ENCODE results near the gene KBTBD6. TPM values are rescaled to one million over a fixed set of nuclear protein-coding genes. Genes with fewer than 3 reads are reported as not detected.

Gene KBTBD6
- total RNA-seq, 6 experiments from 2014 or later: 10.8 to 13.0 (median 11.4) TPM

DNA sequence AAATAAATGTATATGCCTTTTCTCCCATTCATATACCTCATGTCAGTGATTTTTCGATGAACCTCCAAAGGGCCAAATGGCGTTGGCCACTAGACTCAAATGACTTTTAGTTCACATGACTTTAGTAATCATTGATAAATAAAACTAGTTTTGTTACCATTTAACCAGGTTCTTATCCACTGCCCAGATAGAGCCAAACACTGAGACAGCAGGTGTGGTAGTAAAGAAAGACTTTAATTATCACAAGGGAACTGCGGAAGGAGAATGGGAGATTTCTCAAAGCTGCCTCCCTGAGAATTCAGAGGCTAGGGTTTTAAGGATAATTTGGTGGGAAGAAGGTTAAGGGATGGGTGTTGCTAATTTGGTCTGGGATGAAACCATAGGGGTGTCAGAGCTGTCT, 19.4 kb upstream of the KBTBD6 start:
- Mint-ChIP-seq H3K36me3 (ENCODE audit: low read depth) (peaks cover 56% of the 10 kb centered on the region), H3K4me1 (ENCODE audit: low read depth) (peaks cover 12% of the 10 kb centered on the region), H3K4me3 (no peak overlapping the region), H3K27ac (no peak overlapping the region), H3K9me3 (peaks cover 54% of the 10 kb centered on the region), H3K27me3 (ENCODE audit: insufficient read depth) (peaks cover 3% of the 10 kb centered on the region)
- no peak for DNase-seq
- TF ChIP-seq, protein P1, sequence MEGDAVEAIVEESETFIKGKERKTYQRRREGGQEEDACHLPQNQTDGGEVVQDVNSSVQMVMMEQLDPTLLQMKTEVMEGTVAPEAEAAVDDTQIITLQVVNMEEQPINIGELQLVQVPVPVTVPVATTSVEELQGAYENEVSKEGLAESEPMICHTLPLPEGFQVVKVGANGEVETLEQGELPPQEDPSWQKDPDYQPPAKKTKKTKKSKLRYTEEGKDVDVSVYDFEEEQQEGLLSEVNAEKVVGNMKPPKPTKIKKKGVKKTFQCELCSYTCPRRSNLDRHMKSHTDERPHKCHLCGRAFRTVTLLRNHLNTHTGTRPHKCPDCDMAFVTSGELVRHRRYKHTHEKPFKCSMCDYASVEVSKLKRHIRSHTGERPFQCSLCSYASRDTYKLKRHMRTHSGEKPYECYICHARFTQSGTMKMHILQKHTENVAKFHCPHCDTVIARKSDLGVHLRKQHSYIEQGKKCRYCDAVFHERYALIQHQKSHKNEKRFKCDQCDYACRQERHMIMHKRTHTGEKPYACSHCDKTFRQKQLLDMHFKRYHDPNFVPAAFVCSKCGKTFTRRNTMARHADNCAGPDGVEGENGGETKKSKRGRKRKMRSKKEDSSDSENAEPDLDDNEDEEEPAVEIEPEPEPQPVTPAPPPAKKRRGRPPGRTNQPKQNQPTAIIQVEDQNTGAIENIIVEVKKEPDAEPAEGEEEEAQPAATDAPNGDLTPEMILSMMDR (IDR thresholded peaks at IDR 0.05): no peak

DNA sequence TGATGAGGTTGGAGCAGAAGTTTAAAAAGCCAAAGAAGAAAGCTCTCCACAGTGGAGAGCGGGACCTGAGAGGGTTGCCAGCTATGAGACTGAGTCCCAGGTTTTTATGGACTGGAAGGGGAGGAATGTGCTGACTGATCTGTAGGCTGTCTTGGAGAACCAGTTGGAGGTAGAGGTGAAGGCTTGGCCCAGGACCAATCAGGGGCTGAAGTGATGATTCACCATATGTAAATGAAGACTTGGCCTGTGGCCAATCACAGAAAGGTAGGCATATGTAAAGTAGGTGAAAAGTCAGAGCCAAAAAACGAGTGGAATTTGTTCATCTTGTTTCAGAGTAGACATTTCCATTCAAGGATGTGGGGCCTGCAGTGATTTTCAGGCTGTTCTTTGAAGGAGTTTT, 17.5 kb upstream of the KBTBD6 start:
- TF ChIP-seq, protein P1 (IDR thresholded peaks at IDR 0.05): no peak
- peaks cover 60% of the 10 kb centered on the region for H3K36me3 Mint-ChIP-seq (ENCODE audit: low read depth)
- H3K27ac Mint-ChIP-seq: no peak overlapping the region
- no peak for DNase-seq
- H3K4me3 Mint-ChIP-seq: no peak overlapping the region
- H3K27me3 Mint-ChIP-seq (ENCODE audit: insufficient read depth): peaks cover 3% of the 10 kb centered on the region
- H3K4me1 Mint-ChIP-seq (ENCODE audit: low read depth): peaks cover 23% of the 10 kb centered on the region
- H3K9me3 Mint-ChIP-seq: peaks cover 54% of the 10 kb centered on the region

DNA sequence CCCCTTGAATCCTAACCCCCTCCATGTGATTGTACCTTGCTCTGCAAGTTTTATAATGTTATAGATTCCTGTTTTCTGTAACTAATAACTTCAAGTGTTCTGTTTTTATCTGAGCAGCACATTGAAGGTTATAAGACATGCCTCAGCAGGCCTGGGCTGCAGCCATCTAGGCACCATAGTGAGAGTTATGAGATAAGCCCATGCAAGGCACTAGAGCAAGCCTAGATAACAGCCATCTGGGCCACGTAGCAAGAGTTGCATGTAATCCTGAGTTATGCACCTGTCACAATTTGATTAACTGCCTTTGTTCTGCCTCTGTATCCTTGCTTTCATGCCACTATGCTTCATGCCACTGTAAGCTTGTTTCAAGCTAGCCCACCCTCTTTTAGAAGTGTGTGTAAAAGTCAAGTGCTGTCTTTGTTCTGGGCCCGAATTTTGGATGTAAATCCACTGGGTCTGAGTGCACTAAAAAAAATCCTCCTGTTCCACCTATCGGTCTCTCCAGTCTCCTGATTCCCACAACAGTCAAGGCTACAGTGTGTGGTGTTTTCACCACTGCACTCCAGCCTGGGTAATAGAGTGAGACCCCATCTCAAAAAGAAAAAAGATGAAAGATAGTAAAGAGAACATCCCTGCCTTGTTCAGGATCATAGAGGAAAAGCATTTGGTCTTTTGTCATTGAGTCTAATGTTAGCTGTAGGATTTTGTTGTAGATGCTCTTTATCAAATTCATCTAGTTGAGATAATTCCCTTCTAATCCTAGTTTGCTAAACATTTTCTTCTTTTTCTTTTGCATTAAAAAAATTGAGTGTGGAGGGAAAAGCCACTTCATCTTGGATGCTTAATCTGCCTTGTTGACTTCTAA, 16.0 kb upstream of the KBTBD6 start:
- Mint-ChIP-seq H3K27me3 (ENCODE audit: insufficient read depth) (peaks cover 3% of the 10 kb centered on the region), H3K9me3 (peaks cover 54% of the 10 kb centered on the region), H3K27ac (no peak overlapping the region), H3K4me1 (ENCODE audit: low read depth) (peaks cover 32% of the 10 kb centered on the region), H3K4me3 (no peak overlapping the region), H3K36me3 (ENCODE audit: low read depth) (peaks cover 60% of the 10 kb centered on the region)
- TF ChIP-seq, protein P1 (IDR thresholded peaks at IDR 0.05): no peak
- DNase-seq: no peak

DNA sequence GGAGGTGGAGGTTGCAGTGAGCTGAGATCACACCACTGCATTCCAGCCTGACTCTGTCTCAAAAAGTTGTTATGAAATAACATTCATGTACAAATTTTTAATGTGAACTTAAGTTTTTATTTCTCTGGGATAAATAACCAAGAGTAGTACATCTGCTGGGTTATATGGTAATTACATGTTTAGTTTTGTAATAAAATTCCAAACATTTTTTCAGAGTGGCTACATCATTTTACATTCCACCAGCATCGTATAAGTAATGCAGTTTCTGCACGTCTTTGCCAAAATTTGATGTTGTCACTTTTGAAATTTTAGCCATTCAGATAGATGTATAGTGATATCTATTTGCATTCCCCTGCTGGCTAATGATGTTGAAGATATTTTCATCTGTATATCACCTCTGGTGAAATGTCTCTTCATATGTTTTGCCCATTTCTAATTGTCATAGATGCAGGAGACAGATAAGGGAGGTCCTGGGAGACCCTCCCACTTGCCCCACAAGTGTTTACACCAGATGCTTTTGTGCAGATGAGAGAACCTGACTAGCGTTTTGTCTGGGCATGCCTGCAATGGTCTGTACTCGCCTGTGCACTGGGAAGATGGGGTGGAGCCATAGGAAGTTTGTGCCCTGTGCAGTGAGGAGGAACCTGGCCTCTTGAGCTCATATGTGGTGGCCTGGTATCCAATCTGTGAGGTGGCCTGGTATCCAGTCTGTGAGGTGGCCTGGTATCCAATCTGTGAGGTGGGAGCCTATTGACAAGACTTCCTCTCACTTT, 12.7 kb upstream of the KBTBD6 start:
- peaks cover 37% of the 10 kb centered on the region for H3K36me3 Mint-ChIP-seq (ENCODE audit: low read depth)
- H3K9me3 Mint-ChIP-seq: peaks cover 33% of the 10 kb centered on the region
- no peaks in the 10 kb centered on the region; the same call in 1 of the 2 replicates for H3K27me3 Mint-ChIP-seq (ENCODE audit: insufficient read depth)
- peaks cover 43% of the 10 kb centered on the region for H3K4me1 Mint-ChIP-seq (ENCODE audit: low read depth)
- H3K4me3 Mint-ChIP-seq: peak overlapping the region; percentile 30
- peak; percentile 31 for DNase-seq
- H3K27ac Mint-ChIP-seq: peak overlapping the region; percentile 70
- TF ChIP-seq, protein P1 (IDR thresholded peaks at IDR 0.05): no peak

DNA sequence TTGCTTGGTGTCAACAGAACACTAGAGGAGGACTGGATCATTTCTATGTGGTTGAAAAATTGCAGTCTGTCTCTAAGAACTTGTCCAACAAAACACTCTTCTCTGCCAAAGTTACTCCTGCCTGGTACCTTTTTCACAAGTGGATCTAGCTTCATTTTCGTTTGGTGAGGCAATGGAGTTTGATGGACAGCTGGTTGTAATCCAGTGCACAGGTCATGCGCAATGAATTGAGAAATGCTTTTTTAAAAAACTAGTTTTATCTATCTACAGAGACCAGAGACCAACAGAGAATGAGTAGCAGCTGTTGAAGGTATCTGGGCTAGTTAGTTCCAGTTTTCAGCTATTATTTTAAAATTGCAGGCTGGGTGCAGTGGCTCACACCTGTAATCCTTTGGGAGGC, 12.0 kb upstream of the KBTBD6 start:
- H3K27ac Mint-ChIP-seq: peak overlapping the region; percentile 54
- H3K36me3 Mint-ChIP-seq (ENCODE audit: low read depth): peaks cover 29% of the 10 kb centered on the region
- H3K9me3 Mint-ChIP-seq: peaks cover 25% of the 10 kb centered on the region
- DNase-seq: no peak
- peaks cover 43% of the 10 kb centered on the region for H3K4me1 Mint-ChIP-seq (ENCODE audit: low read depth)
- TF ChIP-seq, protein P1 (IDR thresholded peaks at IDR 0.05): no peak
- H3K4me3 Mint-ChIP-seq: no peak overlapping the region
- no peaks in the 10 kb centered on the region; the same call in 1 of the 2 replicates for H3K27me3 Mint-ChIP-seq (ENCODE audit: insufficient read depth)
